AG09319 (cell line): Measurements from ENCODE around the gene HASPIN.

ENCODE experiments used
- DNase-seq: peaks from one replicate; pipeline ENCODE4 v3.0.0-alpha.2; 2010; ENCODE audit warnings: low read depth; ENCODE audit errors: extremely low read depth
- TF ChIP-seq, protein P1 (sequence below): IDR thresholded peaks from 2 replicates; pipeline ENCODE4 v1.5.1; 2011; ENCODE audit warnings: low read depth, mild to moderate bottlenecking, inconsistent platforms, low read length, moderate library complexity

The HASPIN gene

DNA sequence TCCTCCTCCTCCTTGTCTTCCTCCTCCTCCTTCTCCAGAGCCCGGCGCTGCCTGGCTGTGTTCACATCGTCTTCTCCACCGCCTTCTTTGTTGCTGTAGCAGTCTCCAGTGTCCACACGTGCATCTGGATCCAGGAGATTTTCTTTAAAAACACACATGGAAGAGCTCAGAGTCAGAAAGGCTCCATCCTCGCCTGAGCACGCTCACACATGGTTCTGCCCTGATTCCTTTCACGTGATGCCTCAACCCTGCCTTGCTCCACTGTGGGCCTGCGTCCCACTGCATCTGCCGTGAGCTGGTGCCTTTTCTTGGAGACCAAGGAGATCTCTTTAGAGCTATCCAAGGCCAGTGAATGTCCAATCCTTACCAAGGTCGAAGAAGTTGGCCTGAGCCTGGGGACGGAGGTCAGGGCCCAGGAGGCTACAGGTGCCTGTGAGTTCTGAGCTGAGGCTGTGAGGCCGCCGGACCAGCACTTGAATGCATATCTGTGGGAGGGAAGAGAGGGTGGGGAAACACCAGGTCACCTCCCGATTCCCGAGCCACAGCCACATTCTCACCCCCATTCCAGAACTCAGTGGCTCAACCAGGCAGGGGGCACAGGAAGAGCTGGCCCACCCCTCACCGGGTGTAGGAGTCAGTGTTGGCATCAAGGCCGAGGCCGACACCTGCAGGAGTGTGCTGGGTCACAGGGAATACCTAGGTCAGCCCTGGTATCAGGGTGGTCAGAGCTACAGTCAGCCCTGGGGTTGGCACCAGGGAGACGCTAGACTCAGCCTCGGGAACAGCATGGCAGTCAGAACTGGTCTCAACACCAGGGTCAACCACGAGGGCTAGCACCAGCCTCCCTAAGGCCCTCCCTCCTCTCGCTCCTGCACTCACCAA lies 37.6 kb downstream of the HASPIN start:
- TF ChIP-seq, protein P1, sequence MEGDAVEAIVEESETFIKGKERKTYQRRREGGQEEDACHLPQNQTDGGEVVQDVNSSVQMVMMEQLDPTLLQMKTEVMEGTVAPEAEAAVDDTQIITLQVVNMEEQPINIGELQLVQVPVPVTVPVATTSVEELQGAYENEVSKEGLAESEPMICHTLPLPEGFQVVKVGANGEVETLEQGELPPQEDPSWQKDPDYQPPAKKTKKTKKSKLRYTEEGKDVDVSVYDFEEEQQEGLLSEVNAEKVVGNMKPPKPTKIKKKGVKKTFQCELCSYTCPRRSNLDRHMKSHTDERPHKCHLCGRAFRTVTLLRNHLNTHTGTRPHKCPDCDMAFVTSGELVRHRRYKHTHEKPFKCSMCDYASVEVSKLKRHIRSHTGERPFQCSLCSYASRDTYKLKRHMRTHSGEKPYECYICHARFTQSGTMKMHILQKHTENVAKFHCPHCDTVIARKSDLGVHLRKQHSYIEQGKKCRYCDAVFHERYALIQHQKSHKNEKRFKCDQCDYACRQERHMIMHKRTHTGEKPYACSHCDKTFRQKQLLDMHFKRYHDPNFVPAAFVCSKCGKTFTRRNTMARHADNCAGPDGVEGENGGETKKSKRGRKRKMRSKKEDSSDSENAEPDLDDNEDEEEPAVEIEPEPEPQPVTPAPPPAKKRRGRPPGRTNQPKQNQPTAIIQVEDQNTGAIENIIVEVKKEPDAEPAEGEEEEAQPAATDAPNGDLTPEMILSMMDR, result no peak
- DNase-seq, result no peak

DNA sequence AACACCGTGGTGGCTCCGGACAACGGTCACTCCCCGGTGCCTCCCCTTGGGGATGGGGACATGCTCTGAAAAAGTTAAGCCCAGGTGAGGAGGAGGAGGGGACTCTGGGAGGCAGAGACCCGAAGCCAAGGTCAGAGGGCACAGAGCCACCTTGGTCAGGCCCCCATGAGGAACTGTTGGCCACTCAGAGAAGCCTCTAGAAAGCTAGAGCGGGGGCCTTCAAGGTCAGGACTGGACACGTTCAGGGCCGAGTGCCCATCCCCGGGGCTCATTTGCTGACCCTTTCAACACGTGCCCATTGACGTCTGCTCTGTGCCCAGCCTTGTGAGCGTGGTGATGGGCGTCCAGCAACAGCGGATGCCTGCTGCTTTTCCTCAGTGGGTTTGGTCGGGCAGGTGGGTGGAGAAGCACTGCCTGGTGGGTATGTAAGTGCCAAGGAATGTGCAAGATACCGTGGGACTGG lies 38.2 kb downstream of the HASPIN start:
- no peak for DNase-seq
- TF ChIP-seq, protein P1, result no peak

DNA sequence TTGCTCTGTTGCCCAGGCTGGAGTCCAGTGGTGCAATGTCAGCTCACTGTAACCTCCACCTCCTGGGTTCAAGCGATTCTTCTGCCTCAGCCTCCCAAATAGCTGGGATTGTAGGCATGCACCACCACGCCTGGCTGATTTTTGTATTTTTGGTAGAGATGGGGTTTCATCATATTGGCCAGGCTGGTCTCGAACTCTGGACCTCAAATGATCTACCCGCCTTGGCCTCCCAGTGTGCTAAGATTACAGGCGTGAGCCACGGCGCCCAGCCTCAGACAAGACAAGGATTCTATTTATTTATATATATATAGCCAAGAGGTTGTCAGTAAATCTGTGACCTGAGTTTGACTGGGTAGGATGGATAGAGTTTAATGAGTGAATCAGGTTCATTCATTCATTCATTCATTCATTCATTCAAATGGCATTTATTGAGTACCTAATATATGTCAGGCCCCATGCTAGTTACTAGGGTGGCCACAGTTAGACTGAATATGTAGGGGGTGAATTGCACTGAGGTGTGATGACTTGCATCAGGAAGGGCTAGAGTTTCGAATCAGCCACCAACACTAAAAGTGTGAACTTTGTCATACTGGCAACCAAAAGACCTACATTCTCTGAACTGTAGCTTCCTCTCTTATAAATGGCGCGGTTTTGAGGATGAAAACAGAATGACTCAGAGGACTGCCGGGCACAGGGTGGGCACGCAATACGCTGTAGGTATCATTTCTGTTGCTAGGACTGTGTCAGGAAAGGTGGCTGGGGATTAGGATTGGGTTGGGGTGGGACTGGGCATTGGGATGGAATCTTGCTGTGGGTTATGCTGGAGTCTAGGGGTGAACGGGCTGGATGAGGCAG lies 39.4 kb downstream of the HASPIN start:
- TF ChIP-seq, protein P1, result no peak
- DNase-seq, result no peak

DNA sequence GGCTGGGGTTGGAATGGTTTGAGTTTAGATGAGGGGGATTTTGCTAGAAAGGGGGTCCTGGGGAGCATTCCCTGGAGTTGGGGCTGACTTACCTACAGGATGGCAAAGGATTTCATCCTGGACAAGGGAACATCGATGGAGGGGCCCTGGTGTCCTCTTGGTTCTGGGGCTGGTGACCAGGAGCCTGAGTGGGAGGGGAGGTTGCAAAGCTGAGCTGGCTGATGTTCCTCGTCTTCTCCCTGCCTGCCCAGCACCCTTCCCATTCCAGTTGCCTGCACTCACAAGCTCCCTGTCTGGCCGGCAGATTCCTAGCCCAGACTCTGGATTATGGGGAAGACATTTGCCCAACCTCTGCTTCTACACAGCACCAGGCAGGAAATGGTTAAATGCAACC lies 40.1 kb downstream of the HASPIN start:
- no peak for DNase-seq
- TF ChIP-seq, protein P1, result no peak

DNA sequence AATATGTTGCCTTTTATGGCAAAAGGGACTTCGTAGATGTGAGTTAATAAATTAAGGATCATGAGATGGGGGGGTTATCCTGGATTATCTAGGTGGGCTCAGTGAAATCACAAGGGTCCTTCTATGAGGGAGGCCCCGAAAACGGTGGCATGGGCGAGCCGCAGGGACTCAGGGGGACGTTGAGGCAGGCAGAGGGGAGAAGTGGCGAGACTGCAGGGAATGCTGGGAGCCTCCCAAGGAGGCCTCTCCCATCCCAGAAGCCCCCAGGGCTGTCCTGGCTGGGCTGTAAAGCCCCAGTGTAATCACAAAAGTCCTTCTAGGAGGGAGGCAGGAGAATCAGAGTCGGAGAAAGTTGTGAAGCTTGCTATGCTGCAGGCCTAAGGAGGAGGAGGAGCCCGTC lies 42.3 kb downstream of the HASPIN start:
- TF ChIP-seq, protein P1, result no peak
- DNase-seq, result no peak

DNA sequence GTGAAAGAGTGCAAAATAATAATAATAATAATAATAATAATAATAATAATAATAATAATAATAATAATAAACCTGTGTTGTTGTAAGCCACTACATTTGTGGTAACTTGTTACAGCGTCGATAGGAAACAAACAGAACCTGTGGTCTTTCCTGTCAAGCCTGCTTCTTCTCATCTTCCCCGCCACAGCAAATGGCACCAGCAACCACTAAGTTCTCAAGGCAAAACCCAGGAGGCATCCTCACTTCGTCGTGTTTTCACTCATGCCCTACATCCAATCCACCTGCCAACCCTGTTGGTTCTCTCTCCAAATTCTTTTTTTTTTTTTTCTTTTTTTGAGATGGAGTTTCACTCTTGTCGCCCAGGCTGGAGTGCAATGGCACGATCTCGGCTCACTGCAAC lies 43.1 kb downstream of the HASPIN start:
- TF ChIP-seq, protein P1, result no peak
- DNase-seq, result no peak

- DNase-seq, result no peak
- TF ChIP-seq, protein P1, result no peak
These were observed 44.6 kb downstream of the HASPIN start for GRCh38 chr17:3768341-3768740.
